SK-N-SH treated with all-trans-retinoic acid at 6 μM for 48 hours (cell line): ENCODE results near the gene CCM2.

ENCODE experiments used
- CSDC2 ChIP-seq: fragments of 250-450 bp; sonication (Bioruptor Pico); IDR thresholded peaks from 2 replicates; pipeline ENCODE4 v1.5.0; 2020; ENCODE audit warnings: mild to moderate bottlenecking, moderate library complexity
- GLIS3 ChIP-seq: fragments of 250-450 bp; sonication (Bioruptor Pico); IDR thresholded peaks from 2 replicates; pipeline ENCODE4 v1.5.0; 2020; ENCODE audit warnings: mild to moderate bottlenecking, moderate library complexity
- OSR1 ChIP-seq: fragments of 250-450 bp; sonication (Bioruptor Pico); IDR thresholded peaks from 2 replicates; pipeline ENCODE4 v1.8.0; 2022; ENCODE audit warnings: moderate library complexity, mild to moderate bottlenecking, inconsistent platforms
- PPARA ChIP-seq: fragments of 250-450 bp; sonication (Bioruptor Pico); IDR thresholded peaks from 2 replicates; pipeline ENCODE4 v1.5.0; 2020; ENCODE audit warnings: mild to moderate bottlenecking, borderline replicate concordance
- ZC3H10 ChIP-seq: fragments of 250-450 bp; sonication (Bioruptor Pico); IDR thresholded peaks from 2 replicates; pipeline ENCODE4 v1.5.1; 2021; ENCODE audit warnings: mild to moderate bottlenecking, moderate library complexity
- ZNF70 ChIP-seq: fragments of 450-650 bp; formaldehyde crosslinking; IDR thresholded peaks from 2 replicates; pipeline ENCODE4 v1.5.0; 2020; ENCODE audit warnings: mild to moderate bottlenecking, moderate library complexity
- ZNF8 ChIP-seq: fragments of 450-650 bp; formaldehyde crosslinking; IDR thresholded peaks from 2 replicates; pipeline ENCODE4 v1.5.0; 2020; ENCODE audit warnings: mild to moderate bottlenecking, moderate library complexity
- TF ChIP-seq, protein P1 (sequence below): fragments of 250-450 bp; sonication (Bioruptor Pico); IDR thresholded peaks from 2 replicates; pipeline ENCODE4 v1.8.0; 2021; ENCODE audit warnings: low read depth, mild to moderate bottlenecking, moderate library complexity, borderline replicate concordance
- TF ChIP-seq, protein P2 (sequence below): fragments of 250-450 bp; sonication (Bioruptor Pico); IDR thresholded peaks from 2 replicates; pipeline ENCODE4 v1.8.0; 2020; ENCODE audit warnings: mild to moderate bottlenecking, moderate library complexity, borderline replicate concordance
- TF ChIP-seq, protein P3 (sequence below): fragments of 250-450 bp; sonication (Bioruptor Pico); IDR thresholded peaks from 2 replicates; pipeline ENCODE4 v1.5.0; 2020; ENCODE audit warnings: mild to moderate bottlenecking, moderate library complexity

DNA sequence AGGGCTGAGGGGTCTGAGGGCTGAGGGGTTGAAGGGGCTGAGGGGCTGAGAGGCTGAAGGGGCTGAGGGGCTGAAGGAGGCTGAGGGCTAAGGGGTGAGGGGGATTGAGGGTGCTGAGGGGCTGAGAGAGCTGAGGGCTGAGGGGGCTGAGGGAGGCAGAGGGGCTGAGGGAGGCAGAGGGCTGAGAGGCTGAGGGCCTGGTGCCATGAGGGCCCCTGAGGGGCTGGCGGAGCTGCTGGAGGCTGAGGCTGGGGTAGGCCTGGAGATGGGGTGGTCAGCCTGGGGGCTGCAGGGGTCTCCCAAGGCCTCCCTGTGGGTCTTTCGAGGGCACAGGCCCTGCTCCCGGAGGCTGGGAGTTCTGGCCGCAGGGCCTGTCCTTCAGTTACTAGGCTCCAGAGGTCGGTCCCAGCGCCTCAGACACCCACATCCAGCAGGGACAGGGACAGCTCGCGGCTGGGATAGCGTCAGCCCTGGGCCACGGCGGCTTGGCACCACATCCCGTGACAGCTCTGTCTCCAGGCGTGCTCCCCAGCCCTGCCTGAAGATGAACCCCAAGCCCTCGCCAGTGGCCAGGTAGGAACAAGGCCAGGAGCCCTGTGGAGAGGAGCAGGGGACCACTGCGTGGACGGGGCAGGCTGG is 38.0 kb upstream of the CCM2 start:
- no peak for TF ChIP-seq GLIS3 (CRISPR knock-in tag)
- TF ChIP-seq, protein P1, sequence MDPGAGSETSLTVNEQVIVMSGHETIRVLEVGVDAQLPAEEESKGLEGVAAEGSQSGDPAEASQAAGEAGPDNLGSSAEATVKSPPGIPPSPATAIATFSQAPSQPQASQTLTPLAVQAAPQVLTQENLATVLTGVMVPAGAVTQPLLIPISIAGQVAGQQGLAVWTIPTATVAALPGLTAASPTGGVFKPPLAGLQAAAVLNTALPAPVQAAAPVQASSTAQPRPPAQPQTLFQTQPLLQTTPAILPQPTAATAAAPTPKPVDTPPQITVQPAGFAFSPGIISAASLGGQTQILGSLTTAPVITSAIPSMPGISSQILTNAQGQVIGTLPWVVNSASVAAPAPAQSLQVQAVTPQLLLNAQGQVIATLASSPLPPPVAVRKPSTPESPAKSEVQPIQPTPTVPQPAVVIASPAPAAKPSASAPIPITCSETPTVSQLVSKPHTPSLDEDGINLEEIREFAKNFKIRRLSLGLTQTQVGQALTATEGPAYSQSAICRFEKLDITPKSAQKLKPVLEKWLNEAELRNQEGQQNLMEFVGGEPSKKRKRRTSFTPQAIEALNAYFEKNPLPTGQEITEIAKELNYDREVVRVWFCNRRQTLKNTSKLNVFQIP (CRISPR knock-in tag), result no peak
- TF ChIP-seq, protein P2, sequence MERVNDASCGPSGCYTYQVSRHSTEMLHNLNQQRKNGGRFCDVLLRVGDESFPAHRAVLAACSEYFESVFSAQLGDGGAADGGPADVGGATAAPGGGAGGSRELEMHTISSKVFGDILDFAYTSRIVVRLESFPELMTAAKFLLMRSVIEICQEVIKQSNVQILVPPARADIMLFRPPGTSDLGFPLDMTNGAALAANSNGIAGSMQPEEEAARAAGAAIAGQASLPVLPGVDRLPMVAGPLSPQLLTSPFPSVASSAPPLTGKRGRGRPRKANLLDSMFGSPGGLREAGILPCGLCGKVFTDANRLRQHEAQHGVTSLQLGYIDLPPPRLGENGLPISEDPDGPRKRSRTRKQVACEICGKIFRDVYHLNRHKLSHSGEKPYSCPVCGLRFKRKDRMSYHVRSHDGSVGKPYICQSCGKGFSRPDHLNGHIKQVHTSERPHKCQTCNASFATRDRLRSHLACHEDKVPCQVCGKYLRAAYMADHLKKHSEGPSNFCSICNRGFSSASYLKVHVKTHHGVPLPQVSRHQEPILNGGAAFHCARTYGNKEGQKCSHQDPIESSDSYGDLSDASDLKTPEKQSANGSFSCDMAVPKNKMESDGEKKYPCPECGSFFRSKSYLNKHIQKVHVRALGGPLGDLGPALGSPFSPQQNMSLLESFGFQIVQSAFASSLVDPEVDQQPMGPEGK, result no peak
- TF ChIP-seq, protein P3, sequence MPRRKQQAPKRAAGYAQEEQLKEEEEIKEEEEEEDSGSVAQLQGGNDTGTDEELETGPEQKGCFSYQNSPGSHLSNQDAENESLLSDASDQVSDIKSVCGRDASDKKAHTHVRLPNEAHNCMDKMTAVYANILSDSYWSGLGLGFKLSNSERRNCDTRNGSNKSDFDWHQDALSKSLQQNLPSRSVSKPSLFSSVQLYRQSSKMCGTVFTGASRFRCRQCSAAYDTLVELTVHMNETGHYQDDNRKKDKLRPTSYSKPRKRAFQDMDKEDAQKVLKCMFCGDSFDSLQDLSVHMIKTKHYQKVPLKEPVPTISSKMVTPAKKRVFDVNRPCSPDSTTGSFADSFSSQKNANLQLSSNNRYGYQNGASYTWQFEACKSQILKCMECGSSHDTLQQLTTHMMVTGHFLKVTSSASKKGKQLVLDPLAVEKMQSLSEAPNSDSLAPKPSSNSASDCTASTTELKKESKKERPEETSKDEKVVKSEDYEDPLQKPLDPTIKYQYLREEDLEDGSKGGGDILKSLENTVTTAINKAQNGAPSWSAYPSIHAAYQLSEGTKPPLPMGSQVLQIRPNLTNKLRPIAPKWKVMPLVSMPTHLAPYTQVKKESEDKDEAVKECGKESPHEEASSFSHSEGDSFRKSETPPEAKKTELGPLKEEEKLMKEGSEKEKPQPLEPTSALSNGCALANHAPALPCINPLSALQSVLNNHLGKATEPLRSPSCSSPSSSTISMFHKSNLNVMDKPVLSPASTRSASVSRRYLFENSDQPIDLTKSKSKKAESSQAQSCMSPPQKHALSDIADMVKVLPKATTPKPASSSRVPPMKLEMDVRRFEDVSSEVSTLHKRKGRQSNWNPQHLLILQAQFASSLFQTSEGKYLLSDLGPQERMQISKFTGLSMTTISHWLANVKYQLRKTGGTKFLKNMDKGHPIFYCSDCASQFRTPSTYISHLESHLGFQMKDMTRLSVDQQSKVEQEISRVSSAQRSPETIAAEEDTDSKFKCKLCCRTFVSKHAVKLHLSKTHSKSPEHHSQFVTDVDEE (CRISPR knock-in tag), result no peak
- TF ChIP-seq ZNF8 (CRISPR knock-in tag), result no peak
- no peak for TF ChIP-seq OSR1
- TF ChIP-seq CSDC2, result no peak
- TF ChIP-seq ZC3H10 (CRISPR knock-in tag), result no peak
- TF ChIP-seq PPARA (CRISPR knock-in tag), result no peak
- no peak for TF ChIP-seq ZNF70 (CRISPR knock-in tag)
